H1 (cell line): ENCODE results near the gene KRTAP12-3. TPM values are rescaled to one million over a fixed set of nuclear protein-coding genes. Genes with fewer than 3 reads are reported as not detected.
"Not testable (repeated sequence)": the region's sequence is repeated elsewhere in the genome, so short reads cannot be mapped to it uniquely, and the experiment has no call there.

Experiments used
- CTCF ChIA-PET: fragments of 300-600 bp; sonication (Branson Sonifier 250); formaldehyde crosslinking; loops from one replicate; lab custom pipeline; 2021; ENCODE audit not compliant: partially characterized antibody; lab: Charles Lee
- POLR2A ChIA-PET: fragments of 300-600 bp; sonication (Branson Sonifier 250); formaldehyde crosslinking; loops from one replicate; lab custom pipeline; 2021; ENCODE audit warnings: inconsistent platforms; ENCODE audit not compliant: partially characterized antibody; lab: Charles Lee
- DNase-seq, 2 experiments: peaks; one replicate each; pipeline versions ENCODE4 v3.0.0 to v3.0.0-alpha.2; 2010 to 2022; ENCODE audit warnings: low spot score in 2 of 2, low read depth in 1 of 2, mixed read lengths in 1 of 2
- FAIRE-seq: peaks from 2 replicates; lab custom pipeline; 2011; peaks lifted over from hg19 to GRCh38; lab: Jason Lieb, UNC
- H2AFZ ChIP-seq: 2 replicates; pipeline ENCODE4 v1.8.1; 2012; ENCODE audit warnings: low read length, inconsistent platforms
- H2AK5ac ChIP-seq: 2 replicates; pipeline ENCODE4 v1.6.1; 2013; ENCODE audit warnings: low read depth, low read length
- H2BK120ac ChIP-seq: replicated peaks from 2 replicates; pipeline ENCODE3; 2013; ENCODE audit warnings: low read depth, low read length, inconsistent platforms
- H2BK12ac ChIP-seq: 2 replicates; pipeline ENCODE4 v1.6.1; 2013; ENCODE audit warnings: low read depth, low read length
- H2BK15ac ChIP-seq: 2 replicates; pipeline ENCODE4 v1.6.1; 2013; ENCODE audit warnings: low read length
- H2BK20ac ChIP-seq: 2 replicates; pipeline ENCODE4 v1.6.1; 2013; ENCODE audit warnings: low read length
- H2BK5ac ChIP-seq: 2 replicates; pipeline ENCODE4 v1.6.1; 2013; ENCODE audit warnings: low read depth, low read length
- H3K14ac ChIP-seq: 2 replicates; pipeline ENCODE4 v1.6.1; 2013; ENCODE audit warnings: inconsistent platforms; ENCODE audit not compliant: insufficient read length
- H3K18ac ChIP-seq: 2 replicates; pipeline ENCODE4 v1.6.1; 2013; ENCODE audit warnings: low read length; ENCODE audit errors: extremely low read depth
- H3K23ac ChIP-seq: 2 replicates; pipeline ENCODE4 v1.6.1; 2013; ENCODE audit warnings: inconsistent platforms; ENCODE audit not compliant: insufficient read length
- H3K23me2 ChIP-seq: 2 replicates; pipeline ENCODE4 v1.6.1; 2013; ENCODE audit warnings: low read depth, low read length
- H3K27ac ChIP-seq: 2 replicates; pipeline ENCODE4 v1.6.1; 2011; ENCODE audit warnings: low read depth, low read length, inconsistent platforms
- H3K27me3 ChIP-seq, 4 experiments: replicated peaks in 1 of 4; 1 replicate in 1 of 4; 2 replicates in 3 of 4; pipeline versions ENCODE4 v1.6.1 to v1.8.1; 2011 to 2013; ENCODE audit warnings: low read length in 3 of 4, mild to moderate bottlenecking in 3 of 4, inconsistent platforms in 2 of 4, mixed read lengths in 2 of 4, moderate library complexity in 1 of 4; ENCODE audit not compliant: control insufficient read depth in 3 of 4, insufficient read depth in 3 of 4; ENCODE audit errors: extremely low read depth in 1 of 4
- H3K36me3 ChIP-seq, 4 experiments: 2 replicates each; pipeline versions ENCODE4 v1.6.1 to v1.8.1; 2011 to 2013; ENCODE audit warnings: mild to moderate bottlenecking in 4 of 4, low read length in 3 of 4, moderate library complexity in 2 of 4, control low read depth in 1 of 4, inconsistent platforms in 1 of 4; ENCODE audit not compliant: insufficient read depth in 4 of 4, control insufficient read depth in 2 of 4
- H3K4ac ChIP-seq: replicated peaks from 2 replicates; pipeline ENCODE3; 2013; ENCODE audit warnings: low read length, low read depth, mixed read lengths, inconsistent platforms; ENCODE audit not compliant: insufficient read length
- H3K4me1 ChIP-seq, 4 experiments: replicated peaks in 1 of 4; 1 replicate in 1 of 4; 2 replicates in 3 of 4; pipeline versions ENCODE4 v1.6.1 to v1.8.1; 2011 to 2013; ENCODE audit warnings: low read length in 3 of 4, inconsistent platforms in 2 of 4, mixed read lengths in 1 of 4; ENCODE audit not compliant: insufficient read depth in 4 of 4, control insufficient read depth in 3 of 4
- H3K4me2 ChIP-seq, 2 experiments: 2 replicates each; pipeline versions ENCODE4 v1.6.1 to v1.8.1; 2011 to 2013; ENCODE audit warnings: low read depth in 2 of 2, low read length in 2 of 2, control low read depth in 1 of 2, inconsistent platforms in 1 of 2, mild to moderate bottlenecking in 1 of 2; ENCODE audit not compliant: insufficient read depth in 1 of 2
- H3K4me3 ChIP-seq, 4 experiments: fragments of 200-600, 300-600 bp in 1 of 4; sonication (generic), shearing (Covaris generic), sonication (Bioruptor Twin) in 1 of 4; 2 replicates each; pipeline versions ENCODE4 v1.5.1 to v1.8.1; 2011 to 2016; ENCODE audit warnings: low read length in 4 of 4, low read depth in 3 of 4, control low read depth in 2 of 4, inconsistent platforms in 2 of 4, mild to moderate bottlenecking in 2 of 4, mixed read lengths in 1 of 4, moderate library complexity in 1 of 4; ENCODE audit not compliant: insufficient read depth in 2 of 4; ENCODE audit errors: extremely low read depth in 1 of 4
- H3K56ac ChIP-seq: replicated peaks from 2 replicates; pipeline ENCODE3; 2013; ENCODE audit warnings: low read depth, mild to moderate bottlenecking, mixed read lengths, low read length, inconsistent platforms; ENCODE audit not compliant: insufficient read length
- H3K79me1 ChIP-seq: 2 replicates; pipeline ENCODE4 v1.6.1; 2013; ENCODE audit warnings: low read depth, low read length, control low read depth
- H3K79me2 ChIP-seq, 2 experiments: 2 replicates each; pipeline versions ENCODE4 v1.6.1 to v1.8.1; 2012 to 2013; ENCODE audit warnings: low read length in 2 of 2, mild to moderate bottlenecking in 2 of 2, inconsistent platforms in 1 of 2; ENCODE audit not compliant: insufficient read depth in 2 of 2, control insufficient read depth in 1 of 2
- H3K9ac ChIP-seq, 4 experiments: replicated peaks in 1 of 4; 1 replicate in 1 of 4; 2 replicates in 3 of 4; pipeline versions ENCODE4 v1.6.1 to v1.8.1; 2011 to 2013; ENCODE audit warnings: low read depth in 3 of 4, low read length in 3 of 4, control low read depth in 2 of 4, mild to moderate bottlenecking in 2 of 4, moderate library complexity in 2 of 4, inconsistent platforms in 1 of 4; ENCODE audit errors: extremely low read depth in 1 of 4
- H3K9me3 ChIP-seq, 2 experiments: 2 replicates each; pipeline versions ENCODE4 v1.6.1 to v1.8.1; 2012 to 2013; ENCODE audit warnings: mild to moderate bottlenecking in 2 of 2, moderate library complexity in 2 of 2, control low read depth in 1 of 2, inconsistent platforms in 1 of 2, low read depth in 1 of 2, low read length in 1 of 2, mixed read lengths in 1 of 2; ENCODE audit not compliant: insufficient read depth in 2 of 2
- H4K20me1 ChIP-seq, 2 experiments: replicated peaks in 1 of 2; 2 replicates each; pipeline versions ENCODE3 to v1.8.1; 2011 to 2013; ENCODE audit warnings: inconsistent platforms in 2 of 2, low read length in 2 of 2, mild to moderate bottlenecking in 1 of 2; ENCODE audit not compliant: insufficient read depth in 2 of 2, control insufficient read depth in 1 of 2
- H4K5ac ChIP-seq: 2 replicates; pipeline ENCODE4 v1.6.1; 2013; ENCODE audit warnings: low read length, low read depth, mixed read lengths, inconsistent platforms; ENCODE audit not compliant: insufficient read length
- H4K8ac ChIP-seq: 2 replicates; pipeline ENCODE4 v1.8.0; 2013; ENCODE audit warnings: mild to moderate bottlenecking, moderate library complexity, low read length, inconsistent platforms; ENCODE audit not compliant: insufficient read depth; ENCODE audit errors: extremely low read depth
- H4K91ac ChIP-seq: replicated peaks from 2 replicates; pipeline ENCODE3; 2013; ENCODE audit warnings: low read length, mixed read lengths, inconsistent platforms; ENCODE audit not compliant: insufficient read length
- WGBS, 2 experiments: shearing (Covaris generic) in 1 of 2; methylation state at CpG; one replicate each; pipeline versions ENCODE4 v1.1.6 to v1.1.7; 2013 to 2015; ENCODE audit warnings: low lambda C conversion rate in 2 of 2, mixed read lengths in 2 of 2, inconsistent platforms in 1 of 2, low coverage in 1 of 2, missing lambda C conversion rate in 1 of 2; ENCODE audit not compliant: insufficient replicate concordance in 2 of 2, insufficient coverage in 1 of 2, insufficient read length in 1 of 2; ENCODE audit errors: extremely low coverage in 1 of 2, missing lambda C conversion rate in 1 of 2; 5-methylcytosine and 5-hydroxymethylcytosine counted together
- polyA plus RNA-seq, 7 experiments: library from polyadenylated mRNA; depleted of rRNA in 3 of 7; stranded (reverse) in 5 of 7; unstranded in 2 of 7; fragments of >200 nt in 5 of 7; fragments of 200-250 nt in 2 of 7; gene quantifications; 1 replicate in 5 of 7; 2 replicates in 1 of 7; 4 replicates in 1 of 7; pipeline versions ENCODE4 v1.2.1 to v1.2.3, GENCODE V29; 2011 to 2013; ENCODE audit warnings: missing spikeins in 2 of 7, mixed read lengths in 2 of 7
- total RNA-seq: library from RNA; stranded (reverse); fragmentation: NEBNext Ultra II Directional; extraction: Animal tissue kit (Norgen Biotek cat#: 25700); gene quantifications from 2 replicates; pipeline ENCODE4 v1.2.1, GENCODE V29; 2021

Gene KRTAP12-3
- total and polyA plus RNA-seq, 2 of the 8 experiments (the other 6 are each of a cell fraction or from before 2014, with no cell fraction given), result not detected

- H3K27ac ChIP-seq, H3K9ac ChIP-seq, H3K4ac ChIP-seq, DNase-seq, H3K27me3 ChIP-seq, H2BK120ac ChIP-seq, H2AK5ac ChIP-seq, H4K91ac ChIP-seq, CTCF ChIA-PET, H3K56ac ChIP-seq, H2AFZ ChIP-seq, H3K79me1 ChIP-seq, H4K8ac ChIP-seq, H2BK20ac ChIP-seq, H3K4me3 ChIP-seq, H2BK5ac ChIP-seq, H3K23ac ChIP-seq, H3K23me2 ChIP-seq, H3K36me3 ChIP-seq, H3K4me2 ChIP-seq, H3K9me3 ChIP-seq, H3K14ac ChIP-seq, FAIRE-seq, H2BK12ac ChIP-seq, H4K20me1 ChIP-seq, H4K5ac ChIP-seq, H3K79me2 ChIP-seq, H2BK15ac ChIP-seq, H3K4me1 ChIP-seq, H3K18ac ChIP-seq: not testable (repeated sequence)
- 95% methylated on average over 16 of the region's 21 CpGs; no CpG with 5 or more reads in 1 of the 2 experiments for WGBS, 2 experiments
- POLR2A ChIA-PET, result interaction anchor here (0.6 kb wide), 1 partner anchor 86 kb away, joined by 6 read pairs; no protein-coding TSS in a partner anchor
These were observed 19.0 kb upstream of the KRTAP12-3 start for GRCh38 chr21:44638506-44639330.
